SK-N-SH (cell line): ENCODE results near the gene MBOAT2. TPM values are rescaled to one million over a fixed set of nuclear protein-coding genes. Genes with fewer than 3 reads are reported as not detected.

Source experiments
- CTCF ChIA-PET: fragments of 300-600, 350-600 bp; formaldehyde crosslinking; extraction: SDS; loops from one replicate; lab custom pipeline; 2021; lab: Yijun Ruan, JAX
- POLR2A ChIA-PET: fragments of 350-600 bp; sonication (Branson Sonifier 250); formaldehyde crosslinking; extraction: SDS; loops from one replicate; lab custom pipeline; 2020; ENCODE audit warnings: antibody characterized with exemption, inconsistent platforms; lab: Yijun Ruan, JAX
- DNase-seq: peaks from one replicate; pipeline ENCODE4 v3.0.0; 2012
- H2AFZ ChIP-seq: fragments of 200-600 bp; sonication (generic); 2 replicates; pipeline ENCODE4 v1.8.1; 2016; ENCODE audit warnings: antibody characterized with exemption, mild to moderate bottlenecking, low read depth
- H3F3A ChIP-seq: fragments of 200-600 bp; sonication (generic); replicated peaks from 2 replicates; pipeline ENCODE3; 2016; ENCODE audit warnings: antibody characterized with exemption, mild to moderate bottlenecking; ENCODE audit not compliant: insufficient read depth
- H3K27ac ChIP-seq, 2 experiments: fragments of 200-500 bp in 1 of 2; fragments of 200-600 bp in 1 of 2; sonication (Bioruptor generic) in 1 of 2; sonication (generic), shearing (Covaris generic) in 1 of 2; 2 replicates each; pipeline versions ENCODE4 v1.5.1 to v1.6.1; 2014 to 2016; ENCODE audit warnings: low read depth in 2 of 2, inconsistent platforms in 1 of 2, low read length in 1 of 2, mild to moderate bottlenecking in 1 of 2, mixed read lengths in 1 of 2
- H3K27me3 ChIP-seq: fragments of 200-600 bp; sonication (generic), shearing (Covaris generic); 2 replicates; pipeline ENCODE4 v1.6.1; 2016; ENCODE audit warnings: mixed run types; ENCODE audit not compliant: insufficient read depth
- H3K36me3 ChIP-seq, 2 experiments: fragments of 200-500 bp in 1 of 2; fragments of 200-600 bp in 1 of 2; sonication (Bioruptor generic) in 1 of 2; sonication (generic) in 1 of 2; replicated peaks in 1 of 2; 2 replicates each; pipeline versions ENCODE3 to v1.5.1; 2014 to 2016; ENCODE audit warnings: low read length in 1 of 2, mild to moderate bottlenecking in 1 of 2; ENCODE audit not compliant: insufficient read depth in 2 of 2, control insufficient read depth in 1 of 2
- H3K4me1 ChIP-seq, 2 experiments: fragments of 200-500 bp in 1 of 2; fragments of 200-600 bp in 1 of 2; sonication (Bioruptor generic) in 1 of 2; sonication (generic), shearing (Covaris generic) in 1 of 2; 2 replicates each; pipeline versions ENCODE4 v1.5.1 to v1.6.1; 2014 to 2016; ENCODE audit warnings: low read depth in 1 of 2, low read length in 1 of 2, mixed run types in 1 of 2; ENCODE audit not compliant: insufficient read depth in 2 of 2, control insufficient read depth in 1 of 2
- H3K4me2 ChIP-seq: fragments of 200-600 bp; sonication (generic), shearing (Covaris generic); 2 replicates; pipeline ENCODE4 v1.6.1; 2017; ENCODE audit warnings: mixed run types
- H3K4me3 ChIP-seq, 2 experiments: fragments of 200-500 bp in 1 of 2; fragments of 200-600 bp in 1 of 2; sonication (Bioruptor generic) in 1 of 2; sonication (generic), shearing (Covaris generic) in 1 of 2; 2 replicates each; pipeline versions ENCODE4 v1.5.1 to v1.8.1; 2014 to 2016; ENCODE audit warnings: low read depth in 2 of 2, inconsistent platforms in 1 of 2, low read length in 1 of 2, mild to moderate bottlenecking in 1 of 2, mixed read lengths in 1 of 2, moderate library complexity in 1 of 2
- H3K79me2 ChIP-seq: fragments of 200-600 bp; sonication (generic); 2 replicates; pipeline ENCODE4 v1.8.1; 2017; ENCODE audit warnings: mild to moderate bottlenecking; ENCODE audit not compliant: insufficient read depth
- H3K9ac ChIP-seq: fragments of 200-600 bp; sonication (generic); 2 replicates; pipeline ENCODE4 v1.6.1; 2017; ENCODE audit warnings: mixed run types
- H3K9me2 ChIP-seq: fragments of 200-600 bp; sonication (generic); 2 replicates; pipeline ENCODE4 v1.6.1; 2017; ENCODE audit warnings: mixed run types
- H3K9me3 ChIP-seq: fragments of 200-600 bp; sonication (generic); 2 replicates; pipeline ENCODE4 v1.6.1; 2017; ENCODE audit warnings: mixed run types, mild to moderate bottlenecking, moderate library complexity
- H4K20me1 ChIP-seq: fragments of 200-600 bp; sonication (generic); 2 replicates; pipeline ENCODE4 v1.6.1; 2017; ENCODE audit warnings: mild to moderate bottlenecking, mixed run types; ENCODE audit not compliant: insufficient read depth
- CHD2 ChIP-seq: fragments of 150-350 bp; IDR thresholded peaks from 2 replicates; pipeline ENCODE4 v1.6.1; 2018; ENCODE audit warnings: low read length; ENCODE audit not compliant: partially characterized antibody
- ELF1 ChIP-seq: IDR thresholded peaks from 2 replicates; pipeline ENCODE4 v1.4.0; 2012
- EZH2phosphoT487 ChIP-seq: fragments of 200-600 bp; sonication (generic); IDR thresholded peaks from 2 replicates; pipeline ENCODE4 v1.6.1; 2017; ENCODE audit warnings: low read depth, mixed run types, mild to moderate bottlenecking, antibody characterized with exemption, moderate library complexity, borderline replicate concordance
- FOXJ3 ChIP-seq: sonication (generic); formaldehyde crosslinking; IDR thresholded peaks from 2 replicates; pipeline ENCODE4 v1.5.1; 2020; ENCODE audit warnings: mild to moderate bottlenecking, missing genetic modification reagents
- GABPA ChIP-seq: IDR thresholded peaks from 2 replicates; pipeline ENCODE4 v1.4.0; 2012; ENCODE audit warnings: low read depth, mild to moderate bottlenecking
- GATA2 ChIP-seq: sonication (generic); formaldehyde crosslinking; IDR thresholded peaks from 2 replicates; pipeline ENCODE4 v1.5.0; 2020; ENCODE audit warnings: mild to moderate bottlenecking, missing genetic modification reagents
- JUND ChIP-seq: IDR thresholded peaks from 2 replicates; pipeline ENCODE4 v1.4.0; 2012
- MXI1 ChIP-seq: IDR thresholded peaks from 2 replicates; pipeline ENCODE4 v1.6.1; 2012; ENCODE audit warnings: mild to moderate bottlenecking, low read depth, low read length, improper control_type of control experiment
- NFIC ChIP-seq: IDR thresholded peaks from 2 replicates; pipeline ENCODE4 v1.4.0; 2012; ENCODE audit warnings: borderline replicate concordance
- NRF1 ChIP-seq: IDR thresholded peaks from 2 replicates; pipeline ENCODE4 v1.6.1; 2012; ENCODE audit warnings: low read depth, mild to moderate bottlenecking, low read length
- SMC3 ChIP-seq: IDR thresholded peaks from 2 replicates; pipeline ENCODE4 v1.6.1; 2012; ENCODE audit warnings: low read depth, low read length, improper control_type of control experiment
- TAF1 ChIP-seq: IDR thresholded peaks from 2 replicates; pipeline ENCODE4 v1.6.1; 2012; ENCODE audit warnings: low read depth, mild to moderate bottlenecking, low read length, moderate library complexity, borderline replicate concordance
- WGBS: methylation state at CpG from one replicate; pipeline ENCODE4 v1.1.6; 2017; ENCODE audit warnings: low lambda C conversion rate; 5-methylcytosine and 5-hydroxymethylcytosine counted together
- polyA plus RNA-seq, 3 experiments: library from polyadenylated mRNA; depleted of rRNA; stranded (reverse); fragments of >200 nt; gene quantifications; 2 replicates each; pipeline ENCODE4 v1.2.3, GENCODE V29; 2012
- TF ChIP-seq, protein P1 (sequence below): IDR thresholded peaks from 2 replicates; pipeline ENCODE4 v1.4.0; 2012; ENCODE audit warnings: low read depth, borderline replicate concordance
- TF ChIP-seq, protein P2 (sequence below): IDR thresholded peaks from 2 replicates; pipeline ENCODE4 v1.4.0; 2012; ENCODE audit warnings: low read depth, borderline replicate concordance
- TF ChIP-seq, protein P3 (sequence below): IDR thresholded peaks from 2 replicates; pipeline ENCODE4 v1.4.0; 2012; ENCODE audit warnings: low read depth

Gene MBOAT2
- polyA plus RNA-seq, 1 of the 3 experiments (the other 2 are of a cell fraction) = 33.9 TPM

DNA sequence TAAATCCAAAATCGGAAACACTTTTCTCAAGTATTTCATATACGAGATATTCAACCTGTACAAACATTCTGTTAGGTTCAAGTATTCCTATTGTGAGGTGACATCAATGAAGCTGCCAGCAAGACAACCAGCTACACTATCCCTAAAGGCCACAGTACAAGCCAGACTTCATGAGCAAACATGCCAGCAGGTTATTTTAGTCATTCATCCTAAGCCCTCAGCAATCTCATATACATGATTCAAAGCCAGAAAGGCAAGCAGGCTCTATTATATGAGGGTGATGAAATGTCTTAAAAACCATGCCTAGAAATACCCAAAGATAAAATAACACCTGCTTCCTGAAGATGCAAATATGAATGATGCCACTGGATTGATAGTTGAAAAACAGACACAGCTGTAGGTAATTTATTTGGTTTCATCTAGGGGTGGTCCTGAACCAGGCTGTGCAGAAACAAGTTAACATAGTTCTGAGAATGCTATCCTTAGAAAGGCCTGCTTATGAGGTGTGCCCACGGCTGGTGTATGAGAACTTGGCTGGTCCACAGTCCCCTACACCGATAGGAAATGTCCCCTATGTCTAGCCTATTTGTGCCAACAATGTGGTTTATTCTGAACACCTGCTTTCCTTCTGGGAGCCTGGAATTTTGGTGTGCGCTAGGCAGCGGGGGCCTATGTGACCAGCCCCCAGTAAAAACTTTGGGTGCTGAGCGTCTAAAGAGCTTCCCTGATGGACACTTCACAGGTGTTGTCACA, 117.9 kb downstream of the MBOAT2 start (continued):
- TF ChIP-seq, protein P1, sequence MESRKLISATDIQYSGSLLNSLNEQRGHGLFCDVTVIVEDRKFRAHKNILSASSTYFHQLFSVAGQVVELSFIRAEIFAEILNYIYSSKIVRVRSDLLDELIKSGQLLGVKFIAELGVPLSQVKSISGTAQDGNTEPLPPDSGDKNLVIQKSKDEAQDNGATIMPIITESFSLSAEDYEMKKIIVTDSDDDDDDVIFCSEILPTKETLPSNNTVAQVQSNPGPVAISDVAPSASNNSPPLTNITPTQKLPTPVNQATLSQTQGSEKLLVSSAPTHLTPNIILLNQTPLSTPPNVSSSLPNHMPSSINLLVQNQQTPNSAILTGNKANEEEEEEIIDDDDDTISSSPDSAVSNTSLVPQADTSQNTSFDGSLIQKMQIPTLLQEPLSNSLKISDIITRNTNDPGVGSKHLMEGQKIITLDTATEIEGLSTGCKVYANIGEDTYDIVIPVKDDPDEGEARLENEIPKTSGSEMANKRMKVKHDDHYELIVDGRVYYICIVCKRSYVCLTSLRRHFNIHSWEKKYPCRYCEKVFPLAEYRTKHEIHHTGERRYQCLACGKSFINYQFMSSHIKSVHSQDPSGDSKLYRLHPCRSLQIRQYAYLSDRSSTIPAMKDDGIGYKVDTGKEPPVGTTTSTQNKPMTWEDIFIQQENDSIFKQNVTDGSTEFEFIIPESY = no peak
- TF ChIP-seq CHD2 (no peak), MXI1 (no peak), SMC3 (no peak), FOXJ3 (CRISPR knock-in tag) (no peak)

DNA sequence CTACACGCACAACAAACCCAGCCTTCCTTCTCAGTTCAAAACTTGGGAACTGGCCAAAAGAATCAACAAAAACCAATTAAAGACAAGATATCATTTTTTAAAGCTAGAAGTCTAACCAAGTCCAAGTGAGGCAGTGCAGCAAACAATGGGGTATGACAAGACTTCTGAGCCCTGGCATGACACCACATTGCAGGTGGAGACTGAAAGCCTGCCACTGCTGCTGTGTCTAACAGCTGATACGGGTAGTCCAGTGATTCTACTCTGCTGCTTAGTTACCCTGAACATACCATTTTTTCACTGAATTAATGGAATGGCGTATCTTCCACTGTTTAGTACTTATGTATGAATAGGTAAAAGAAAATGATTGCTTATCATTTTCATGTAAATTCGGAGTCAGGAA, 118.7 kb downstream of the MBOAT2 start:
- POLR2A ChIA-PET = no interaction called here
- peaks cover 26 to 36% of the 10 kb centered on the region in 2 experiments for H3K36me3 ChIP-seq
- CTCF ChIA-PET = interaction anchor here (0.6 to 2.3 kb wide), 4 partner anchors 9 to 255 kb away, joined by 3 to 11 read pairs (median 4); no protein-coding TSS in a partner anchor
- H3F3A ChIP-seq = no peaks in the 10 kb centered on the region
- H3K9ac ChIP-seq = no peak overlapping the region
- H3K9me2 ChIP-seq = no peaks in the 10 kb centered on the region
- no peak overlapping the region for H2AFZ ChIP-seq
- TF ChIP-seq ELF1 = no peak
- no peak for TF ChIP-seq FOXJ3 (CRISPR knock-in tag)
- no peak for TF ChIP-seq NFIC
- TF ChIP-seq NRF1 = no peak
- no peak for TF ChIP-seq EZH2phosphoT487
- TF ChIP-seq GATA2 (CRISPR knock-in tag) = no peak
- TF ChIP-seq, protein P2, sequence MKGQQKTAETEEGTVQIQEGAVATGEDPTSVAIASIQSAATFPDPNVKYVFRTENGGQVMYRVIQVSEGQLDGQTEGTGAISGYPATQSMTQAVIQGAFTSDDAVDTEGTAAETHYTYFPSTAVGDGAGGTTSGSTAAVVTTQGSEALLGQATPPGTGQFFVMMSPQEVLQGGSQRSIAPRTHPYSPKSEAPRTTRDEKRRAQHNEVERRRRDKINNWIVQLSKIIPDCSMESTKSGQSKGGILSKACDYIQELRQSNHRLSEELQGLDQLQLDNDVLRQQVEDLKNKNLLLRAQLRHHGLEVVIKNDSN = no peak
- no peak for TF ChIP-seq TAF1
- TF ChIP-seq JUND = no peak
- no peak for TF ChIP-seq GABPA
- TF ChIP-seq, protein P3, sequence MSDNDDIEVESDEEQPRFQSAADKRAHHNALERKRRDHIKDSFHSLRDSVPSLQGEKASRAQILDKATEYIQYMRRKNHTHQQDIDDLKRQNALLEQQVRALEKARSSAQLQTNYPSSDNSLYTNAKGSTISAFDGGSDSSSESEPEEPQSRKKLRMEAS = no peak
- H3K4me2 ChIP-seq = no peak overlapping the region
- no peak overlapping the region for H3K4me3 ChIP-seq
- no peaks in the 10 kb centered on the region for H4K20me1 ChIP-seq
- peaks cover 0 to 4% of the 10 kb centered on the region in 2 experiments; a peak in 2 of 4 replicates for H3K4me1 ChIP-seq
- no peak for DNase-seq
- H3K27ac ChIP-seq = no peak overlapping the region
- no peaks in the 10 kb centered on the region for H3K9me3 ChIP-seq
- H3K79me2 ChIP-seq = no peaks in the 10 kb centered on the region; the same call in 1 of the 2 replicates
- H3K27me3 ChIP-seq = no peaks in the 10 kb centered on the region
- WGBS = 98% methylated on average over 4 of the region's 4 CpGs
